ENCODE data around the gene ARMC7.
"Not testable (repeated sequence)": the region's sequence is repeated elsewhere in the genome, so short reads cannot be mapped to it uniquely, and the experiment has no call there.

Gene ARMC7

DNA sequence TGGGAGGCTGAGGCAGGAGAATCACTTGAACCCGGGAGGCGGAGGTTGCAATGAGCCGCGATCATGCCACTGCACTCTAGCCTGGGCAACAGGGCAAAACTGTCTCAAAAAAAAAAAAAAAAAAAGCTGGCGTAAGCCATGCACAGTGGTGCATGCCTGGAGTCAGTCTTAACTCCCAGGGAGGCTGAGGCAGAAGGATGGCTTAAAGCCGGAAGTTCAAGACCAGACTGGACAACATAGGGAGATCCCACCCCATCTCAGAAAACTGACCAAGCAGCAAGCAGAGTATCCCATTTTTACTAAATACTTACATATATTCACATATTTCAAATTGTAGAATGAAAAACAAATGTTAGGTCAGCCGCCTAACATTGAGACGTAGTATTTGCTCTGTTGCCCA is 17.2 kb downstream of the ARMC7 start:
- no peak overlapping the region for H3K27ac ChIP-seq
- H4K20me1 ChIP-seq, result peaks cover 54% of the 10 kb centered on the region
- no peak overlapping the region for H3K9ac ChIP-seq
- H3K27me3 ChIP-seq, result no peaks in the 10 kb centered on the region
- no peak overlapping the region for H3K4me2 ChIP-seq
- H3K4me3 ChIP-seq, result no peak overlapping the region
- no peaks in the 10 kb centered on the region for H3K9me3 ChIP-seq
- peaks cover 30% of the 10 kb centered on the region for H3K36me3 ChIP-seq
- H3K4me1 ChIP-seq, result peaks cover 57% of the 10 kb centered on the region
- TF ChIP-seq Cebpa-rat (IDR thresholded peaks at IDR 0.05), result no peak

DNA sequence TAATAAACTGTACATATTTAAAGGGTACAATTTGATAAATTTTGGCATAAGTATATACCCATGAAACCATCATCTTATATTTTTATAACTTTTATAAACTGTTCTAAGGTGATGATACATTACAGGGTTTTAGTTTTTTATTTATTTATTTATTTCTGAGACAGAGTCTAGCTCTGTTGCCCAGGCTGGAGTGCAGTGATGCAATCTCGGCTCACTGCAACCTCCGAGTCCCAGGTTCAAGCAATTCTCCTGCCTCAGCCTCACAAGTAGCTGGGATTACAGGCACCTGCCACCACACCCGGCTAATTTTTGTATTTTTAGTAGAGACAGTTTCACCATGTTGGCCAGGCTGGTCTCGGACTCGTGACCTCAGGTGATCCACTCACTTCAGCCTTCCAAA is 18.2 kb downstream of the ARMC7 start:
- H3K27me3 ChIP-seq, H3K27ac ChIP-seq, H3K4me3 ChIP-seq, H3K9ac ChIP-seq, H3K9me3 ChIP-seq, H3K4me2 ChIP-seq: not testable (repeated sequence)
- H3K4me1 ChIP-seq, result peaks cover 67% of the 10 kb centered on the region
- H3K36me3 ChIP-seq, result peaks cover 30% of the 10 kb centered on the region
- peaks cover 54% of the 10 kb centered on the region for H4K20me1 ChIP-seq

DNA sequence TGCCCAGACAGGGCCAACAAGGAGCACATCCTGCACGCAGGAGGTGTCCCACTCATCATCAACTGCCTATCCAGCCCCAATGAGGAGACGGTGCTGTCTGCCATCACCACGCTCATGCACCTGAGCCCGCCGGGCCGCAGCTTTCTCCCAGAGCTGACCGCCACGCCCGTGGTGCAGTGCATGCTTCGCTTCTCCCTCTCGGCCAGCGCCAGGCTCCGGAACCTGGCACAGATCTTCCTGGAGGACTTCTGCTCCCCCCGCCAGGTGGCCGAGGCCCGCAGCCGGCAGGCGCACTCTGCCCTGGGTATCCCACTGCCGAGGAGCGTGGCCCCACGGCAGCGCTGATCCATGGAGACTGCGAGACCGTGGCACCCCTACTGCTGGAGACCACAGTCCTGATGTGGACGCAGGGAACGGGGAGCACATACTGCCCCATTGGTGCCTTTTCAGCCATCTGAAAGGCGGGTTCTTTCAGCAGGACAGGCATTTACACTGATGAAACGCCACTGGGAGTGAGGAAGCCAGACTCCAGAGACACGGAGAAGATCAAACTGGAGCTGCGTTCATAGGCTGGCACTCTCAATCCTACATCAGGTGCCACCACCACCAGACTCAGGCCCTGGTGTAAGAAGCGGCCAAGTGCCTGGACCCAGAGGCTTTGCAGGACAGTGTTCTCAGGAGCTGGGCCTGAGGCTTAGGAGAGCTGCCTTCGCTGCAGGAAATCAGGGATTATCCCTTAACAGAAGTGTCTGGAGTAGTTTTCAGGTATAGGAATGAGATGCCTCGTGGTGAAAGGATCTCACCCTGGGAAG is 19.1 kb downstream of the ARMC7 start:
- peaks cover 54% of the 10 kb centered on the region for H4K20me1 ChIP-seq
- no peaks in the 10 kb centered on the region for H3K9me3 ChIP-seq
- no peak for TF ChIP-seq Cebpa-rat (IDR thresholded peaks at IDR 0.05)
- no peak overlapping the region for H3K4me3 ChIP-seq
- no peaks in the 10 kb centered on the region for H3K27me3 ChIP-seq
- peaks cover 68% of the 10 kb centered on the region for H3K4me1 ChIP-seq
- H3K9ac ChIP-seq, result no peak overlapping the region
- no peak overlapping the region for H3K4me2 ChIP-seq
- H3K27ac ChIP-seq, result no peak overlapping the region
- H3K36me3 ChIP-seq, result peaks cover 30% of the 10 kb centered on the region

DNA sequence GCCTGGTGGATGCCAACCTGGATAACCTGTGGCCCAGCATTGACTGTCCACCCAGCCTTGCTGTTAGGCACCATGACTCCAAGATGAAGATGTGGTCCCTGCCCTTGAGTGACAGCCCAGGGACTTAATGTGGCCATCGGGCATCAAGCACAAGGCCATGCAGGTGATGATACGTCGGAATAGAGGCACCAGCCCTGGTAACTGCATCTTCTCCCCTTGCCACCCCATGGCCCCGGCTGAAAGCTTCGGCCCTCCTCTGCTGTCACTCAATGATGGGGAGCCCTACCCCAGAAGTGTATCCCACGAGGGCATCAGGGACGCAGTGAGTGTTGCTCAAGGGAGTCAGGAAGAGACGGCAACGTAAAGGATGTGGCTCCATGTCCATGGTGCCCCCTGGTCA is 19.8 kb downstream of the ARMC7 start:
- no peak for TF ChIP-seq Cebpa-rat (IDR thresholded peaks at IDR 0.05)
- no peak overlapping the region for H3K27ac ChIP-seq
- peaks cover 54% of the 10 kb centered on the region for H4K20me1 ChIP-seq
- H3K36me3 ChIP-seq, result peaks cover 31% of the 10 kb centered on the region
- no peaks in the 10 kb centered on the region for H3K27me3 ChIP-seq
- no peaks in the 10 kb centered on the region for H3K9me3 ChIP-seq
- no peak overlapping the region for H3K9ac ChIP-seq
- no peak overlapping the region for H3K4me3 ChIP-seq
- H3K4me1 ChIP-seq, result peaks cover 61% of the 10 kb centered on the region
- peak overlapping the region; percentile 82 for H3K4me2 ChIP-seq

DNA sequence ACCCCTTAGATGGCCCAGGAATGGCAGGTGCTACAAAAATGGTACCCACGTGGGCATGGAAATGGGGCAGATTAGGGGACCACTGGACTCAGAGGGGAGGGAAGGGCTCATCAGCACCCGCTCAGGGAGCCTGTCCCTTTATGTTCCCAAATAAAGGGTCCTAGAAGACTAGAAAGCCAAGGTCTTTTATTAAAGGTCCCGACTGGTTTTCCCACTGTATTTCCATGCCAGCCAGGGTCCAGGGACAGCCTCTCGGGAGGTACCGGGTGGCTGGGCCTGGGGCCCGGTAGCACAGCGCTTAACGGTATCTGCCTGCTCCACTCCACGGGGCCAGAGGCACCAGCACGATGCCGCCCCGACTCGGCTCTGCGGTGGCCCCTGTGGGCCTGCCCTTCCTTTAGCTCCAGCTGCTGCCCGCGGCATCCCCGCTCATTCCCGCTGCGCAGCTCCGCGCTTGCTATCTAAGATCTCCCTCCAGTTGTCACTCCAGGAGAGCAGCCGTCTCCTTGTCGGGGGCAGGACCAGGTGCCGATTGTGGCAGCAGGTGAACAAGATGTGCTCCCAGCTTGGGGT is 20.4 kb downstream of the ARMC7 start:
- no peak overlapping the region for H3K27ac ChIP-seq
- TF ChIP-seq Cebpa-rat (IDR thresholded peaks at IDR 0.05), result no peak

DNA sequence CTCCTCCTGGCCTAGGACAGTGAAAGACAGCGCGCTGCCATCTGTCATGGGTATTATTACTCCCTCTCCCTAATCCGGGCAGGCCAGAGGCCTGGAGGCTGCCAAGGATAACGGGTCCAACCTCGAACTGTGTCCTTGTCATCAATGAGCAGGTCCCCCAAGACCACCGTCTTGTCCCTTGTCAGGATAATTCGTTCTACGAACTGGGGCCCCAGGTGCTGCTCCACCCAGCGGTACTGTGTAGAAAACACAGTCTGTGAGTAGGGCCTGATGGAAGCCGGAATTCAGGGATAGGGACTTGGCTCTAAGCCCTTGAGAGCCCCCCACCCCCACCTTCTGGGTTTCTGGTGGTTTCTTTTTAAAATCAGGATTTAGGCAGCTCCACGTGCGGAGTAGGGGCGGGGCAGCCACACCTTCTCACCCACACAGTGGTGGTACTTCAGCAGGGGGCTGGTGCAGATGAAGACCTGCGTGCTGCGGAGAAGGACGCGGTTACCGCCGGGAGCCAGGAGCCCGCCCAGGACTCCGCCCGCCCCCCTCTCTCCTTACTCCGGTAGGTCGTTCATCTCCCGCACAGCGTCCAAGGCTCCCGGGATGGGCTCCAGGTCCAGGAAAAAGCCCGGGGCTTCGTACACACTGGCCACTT is 21.0 kb downstream of the ARMC7 start:
- Histone ChIP-seq H3K4me2 (peak overlapping the region; percentile 82), H3K36me3 (peaks cover 41% of the 10 kb centered on the region), H3K27ac (peak overlapping the region; percentile 97), H4K20me1 (peaks cover 60% of the 10 kb centered on the region), H3K4me1 (peaks cover 49% of the 10 kb centered on the region), H3K4me3 (peak overlapping the region; percentile 90), H3K9me3 (no peaks in the 10 kb centered on the region), H3K9ac (peak overlapping the region; percentile 94), H3K27me3 (no peaks in the 10 kb centered on the region)
- TF ChIP-seq Cebpa-rat (IDR thresholded peaks at IDR 0.05), result no peak

More for the DNA sequence above, 20.4 kb downstream of the ARMC7 start:
- Histone ChIP-seq H3K9ac (peak overlapping the region; percentile 94; the same call in 1 of the 2 replicates), H3K4me3 (peak overlapping the region; percentile 90), H3K9me3 (no peaks in the 10 kb centered on the region), H3K36me3 (peaks cover 37% of the 10 kb centered on the region), H3K4me2 (peak overlapping the region; percentile 82), H4K20me1 (peaks cover 55% of the 10 kb centered on the region), H3K27me3 (no peaks in the 10 kb centered on the region), H3K4me1 (peaks cover 55% of the 10 kb centered on the region)

DNA sequence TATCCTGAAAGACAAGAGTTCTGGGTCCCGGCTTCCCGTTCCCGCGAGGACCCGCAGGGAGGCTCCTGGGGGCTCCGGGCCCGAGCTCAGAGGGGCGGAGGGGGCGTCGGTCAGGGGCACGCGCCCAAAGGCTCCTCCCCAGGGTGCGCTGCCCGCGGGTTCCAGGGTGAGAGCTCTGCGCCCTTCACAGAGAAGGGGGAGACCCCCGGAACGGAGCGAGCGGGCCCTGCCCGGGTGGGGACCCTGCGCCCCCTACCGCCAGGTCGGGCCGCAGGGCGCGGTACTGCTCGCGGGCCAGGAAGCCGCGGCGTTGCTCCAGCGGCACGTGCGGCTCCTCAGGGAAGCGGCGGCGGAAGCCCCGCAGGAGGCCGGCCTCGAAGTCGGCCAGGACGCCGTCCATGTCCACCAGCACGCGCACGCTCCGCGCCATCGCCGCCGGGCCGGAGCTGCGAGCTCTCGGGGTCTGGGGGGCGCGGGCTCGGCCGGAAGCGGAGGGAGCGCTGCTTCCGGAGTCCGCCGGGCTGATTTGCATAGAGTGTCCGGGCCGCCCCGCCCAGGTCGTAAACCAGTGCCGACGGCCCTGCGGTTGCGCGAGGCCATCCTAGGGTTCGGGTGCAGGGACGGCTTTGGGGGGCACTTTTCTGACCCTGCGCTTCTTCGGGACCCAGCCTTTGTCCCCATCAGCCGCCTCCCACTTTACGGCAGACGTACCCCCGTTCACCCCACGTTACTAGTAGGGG is 21.7 kb downstream of the ARMC7 start, which contains the start of gene NT5C:
TSS of gene NT5C (minus strand) at position 465 of the 740 bp plus-strand sequence. CDS start at position 430, 35 bp downstream.
- H3K4me3 ChIP-seq, result peak within 1 kb of the TSS; percentile 90
- peaks cover 45% of the 10 kb centered on the region for H3K4me1 ChIP-seq
- no peak for TF ChIP-seq Cebpa-rat (IDR thresholded peaks at IDR 0.05)
- peak within 1 kb of the TSS; percentile 82 for H3K4me2 ChIP-seq
- H4K20me1 ChIP-seq, result peaks cover 63% of the 10 kb centered on the region
- no peaks in the 10 kb centered on the region for H3K27me3 ChIP-seq
- H3K9ac ChIP-seq, result peak within 1 kb of the TSS; percentile 94
- H3K9me3 ChIP-seq, result no peaks in the 10 kb centered on the region
- peaks cover 44% of the 10 kb centered on the region for H3K36me3 ChIP-seq
- peak within 1 kb of the TSS; percentile 97 for H3K27ac ChIP-seq

DNA sequence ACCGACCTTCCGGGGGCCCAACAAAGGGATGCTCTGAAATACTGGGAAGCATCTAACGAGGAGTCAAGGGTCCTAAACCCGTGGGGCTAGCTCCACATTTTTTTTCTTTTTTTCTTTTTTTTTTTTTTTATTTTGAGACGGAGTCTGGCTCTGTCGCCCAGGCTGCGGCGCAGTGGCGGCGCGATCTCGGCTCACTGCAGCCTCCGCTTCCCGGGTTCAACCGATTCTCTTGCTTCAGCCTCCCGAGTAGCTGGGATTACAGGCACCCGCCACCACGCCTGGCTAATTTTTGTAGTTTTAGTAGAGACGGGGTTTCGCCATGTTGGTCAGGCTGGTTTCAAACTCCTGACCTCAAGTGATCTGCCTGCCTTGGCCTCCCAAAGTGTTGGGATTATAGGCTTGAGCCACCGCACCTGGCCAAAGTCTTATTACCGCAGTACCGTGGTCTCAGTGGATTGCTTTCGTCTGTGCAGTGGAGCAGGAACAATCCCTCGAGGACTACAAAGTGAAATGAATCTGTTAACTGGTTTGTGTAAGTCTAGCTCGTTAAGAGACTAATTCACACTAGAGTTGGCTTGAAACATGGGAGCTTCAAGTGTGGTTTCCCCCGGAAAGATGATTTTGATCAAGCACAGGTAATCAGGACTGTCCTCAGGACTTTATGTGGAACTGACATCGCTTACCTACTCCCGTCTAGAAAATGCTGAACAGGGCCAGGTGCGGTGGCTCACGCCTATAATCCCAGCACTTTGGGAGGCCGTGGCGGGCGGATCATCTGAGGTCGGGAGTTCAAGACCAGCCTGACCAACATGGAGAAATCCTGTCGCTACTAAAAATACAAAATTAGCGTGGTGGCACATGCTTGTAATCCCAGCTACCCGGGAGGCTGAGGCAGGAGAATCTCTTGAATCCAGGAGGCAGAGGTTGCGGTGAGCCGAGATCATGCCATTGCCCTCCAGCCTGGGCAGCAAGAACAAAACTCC is 22.5 kb downstream of the ARMC7 start:
- peak overlapping the region; percentile 90 for H3K4me3 ChIP-seq
- peaks cover 53% of the 10 kb centered on the region for H3K36me3 ChIP-seq
- peaks cover 63% of the 10 kb centered on the region for H4K20me1 ChIP-seq
- not testable (repeated sequence) for H3K9me3 ChIP-seq, H3K27me3 ChIP-seq
- H3K9ac ChIP-seq, result peak overlapping the region; percentile 94
- peak overlapping the region; percentile 97 for H3K27ac ChIP-seq
- peak overlapping the region; percentile 82 for H3K4me2 ChIP-seq
- peaks cover 42% of the 10 kb centered on the region for H3K4me1 ChIP-seq
